HG02610 (cell line): Measurements from ENCODE around the gene LDLR.

Experiments
- ATAC-seq: cut with Tn5 transposase; IDR thresholded peaks from one replicate; pipeline ENCODE4 v1.9.1; 2021; ENCODE audit warnings: mild to moderate bottlenecking, moderate library complexity; ENCODE audit not compliant: unreplicated experiment

Gene LDLR

GRCh38 chr19:11089254-11090013 is at the start of gene LDLR:
Gene LDLR (plus strand): TSS chr19:11089463. CDS start chr19:11089549, 86 bp downstream.
- ATAC-seq, result no peak

GRCh38 chr19:11041194-11041593 is 48.1 kb upstream of the LDLR start:
- ATAC-seq, result no peak

- no peak for ATAC-seq
Observed at GRCh38 chr19:11041966-11042627, 47.2 kb upstream of the LDLR start.

- ATAC-seq, result no peak
Observed at GRCh38 chr19:11044431-11044830, 44.8 kb upstream of the LDLR start.

- ATAC-seq, result no peak
Observed at GRCh38 chr19:11045536-11045935, 43.7 kb upstream of the LDLR start.

GRCh38 chr19:11046605-11047354 is 42.5 kb upstream of the LDLR start:
- peak; percentile 49 for ATAC-seq

GRCh38 chr19:11047866-11048265 is 41.4 kb upstream of the LDLR start:
- ATAC-seq, result no peak

GRCh38 chr19:11050323-11051114 is 38.7 kb upstream of the LDLR start:
- ATAC-seq, result no peak

GRCh38 chr19:11053817-11054195 is 35.5 kb upstream of the LDLR start:
- ATAC-seq, result no peak

- no peak for ATAC-seq
Observed at GRCh38 chr19:11054200-11054599, 35.1 kb upstream of the LDLR start.

GRCh38 chr19:11054628-11055027 is 34.6 kb upstream of the LDLR start:
- no peak for ATAC-seq

- no peak for ATAC-seq
Observed at GRCh38 chr19:11058246-11059030, 30.8 kb upstream of the LDLR start.

GRCh38 chr19:11059511-11060358 is 29.5 kb upstream of the LDLR start:
- ATAC-seq, result no peak

- ATAC-seq, result no peak
Observed at GRCh38 chr19:11061952-11062351, 27.3 kb upstream of the LDLR start.

GRCh38 chr19:11063434-11063833 is 25.8 kb upstream of the LDLR start:
- ATAC-seq, result no peak

GRCh38 chr19:11064831-11065303 is 24.4 kb upstream of the LDLR start:
- ATAC-seq, result no peak

GRCh38 chr19:11066326-11066725 is 22.9 kb upstream of the LDLR start:
- no peak for ATAC-seq

- no peak for ATAC-seq
Observed at GRCh38 chr19:11067356-11068113, 21.7 kb upstream of the LDLR start.
